Esophagus muscularis mucosa (tissue), 3 donors: ENCODE results near the gene RAD51B.

Experiments
- CTCF ChIP-seq, 3 experiments: fragments of 200-600 bp in 2 of 3; fragments of 450-650 bp in 1 of 3; sonication (generic) in 2 of 3; IDR thresholded peaks; one replicate each; pipeline ENCODE4 v1.5.1; 2017 to 2019; ENCODE audit warnings: antibody characterized with exemption in 3 of 3, mild to moderate bottlenecking in 2 of 3, moderate library complexity in 1 of 3
- POLR2A ChIP-seq: fragments of 450-650 bp; IDR thresholded peaks from one replicate; pipeline ENCODE4 v1.6.1; 2017; ENCODE audit warnings: antibody characterized with exemption, moderate library complexity, mild to moderate bottlenecking, low read depth
- POLR2AphosphoS5 ChIP-seq, 2 donors: sonication (generic); formaldehyde crosslinking; IDR thresholded peaks; one replicate each; pipeline ENCODE4 v1.6.1; 2017; ENCODE audit warnings: antibody characterized with exemption in 2 of 2

GRCh38 chr14:68669603-68670358 is 850.2 kb downstream of the RAD51B start:
- no peak for TF ChIP-seq CTCF (IDR thresholded peaks at IDR 0.05)
- TF ChIP-seq POLR2A: no peak
- no peak for TF ChIP-seq POLR2AphosphoS5 (IDR thresholded peaks at IDR 0.05)
